22Rv1 (cell line): Measurements from ENCODE around the gene CYTIP.

Source experiments
- H3K27ac ChIP-seq: fragments of 450-650 bp; 2 replicates; pipeline ENCODE4 v1.5.1; 2017
- CTCF ChIP-seq: fragments of 450-650 bp; IDR thresholded peaks from 2 replicates; pipeline ENCODE4 v1.5.1; 2017; ENCODE audit warnings: mild to moderate bottlenecking
- ZFX ChIP-seq: fragments of 450-650 bp; IDR thresholded peaks from 2 replicates; pipeline ENCODE4 v1.6.1; 2017; ENCODE audit warnings: antibody characterized with exemption, borderline replicate concordance

The CYTIP gene

GRCh38 chr2:157471078-157471477, 27.2 kb upstream of the CYTIP start:
- no peak overlapping the region for H3K27ac ChIP-seq
- TF ChIP-seq CTCF (no peak), ZFX (no peak)

DNA sequence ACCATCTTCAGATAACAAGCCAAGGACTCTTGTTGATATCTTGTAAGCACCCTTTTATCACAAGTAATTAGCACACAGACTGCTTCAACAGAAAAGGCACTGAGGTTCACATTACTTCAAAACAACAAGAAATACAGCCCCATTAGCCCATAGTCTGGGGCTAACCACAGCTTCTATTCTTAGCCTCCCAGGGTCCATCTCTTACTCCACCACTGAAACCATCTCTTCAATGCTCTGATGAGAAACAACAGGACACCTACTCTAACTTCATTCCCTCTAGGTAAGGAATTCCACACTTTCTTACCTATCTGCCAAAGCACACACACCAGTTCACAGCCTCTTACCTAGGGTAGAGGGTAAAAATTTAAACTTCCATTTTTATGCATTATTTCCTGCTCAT, 26.4 kb upstream of the CYTIP start:
- TF ChIP-seq ZFX (no peak), CTCF (no peak)
- no peak overlapping the region for H3K27ac ChIP-seq

GRCh38 chr2:157469726-157470125, 25.8 kb upstream of the CYTIP start:
- H3K27ac ChIP-seq: no peak overlapping the region
- TF ChIP-seq CTCF (no peak), ZFX (no peak)

- no peak for TF ChIP-seq CTCF
- no peak for TF ChIP-seq ZFX
- no peak overlapping the region for H3K27ac ChIP-seq
Observed at GRCh38 chr2:157468931-157469708, 25.2 kb upstream of the CYTIP start.

GRCh38 chr2:157466764-157467163, 22.9 kb upstream of the CYTIP start:
- no peak overlapping the region for H3K27ac ChIP-seq
- TF ChIP-seq ZFX (no peak), CTCF (no peak)

DNA sequence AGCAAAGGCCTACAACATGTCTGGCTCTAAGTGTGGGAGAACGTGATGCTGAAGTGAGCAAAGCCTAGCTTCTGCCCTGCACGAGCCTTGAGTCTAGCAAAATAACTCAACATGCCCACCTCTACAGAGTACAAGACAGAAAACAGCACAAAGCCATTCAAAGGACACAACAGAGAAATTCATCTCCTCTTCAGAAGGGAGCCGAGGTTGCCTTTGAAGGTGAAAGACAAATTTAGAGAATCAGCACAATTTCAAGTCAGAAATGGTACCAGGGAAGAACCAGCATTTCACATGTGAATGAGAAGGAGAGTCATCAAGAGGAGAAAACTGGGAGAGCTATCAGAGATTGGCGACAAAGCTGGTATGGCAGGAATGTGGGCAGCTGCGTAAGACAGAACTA, 21.7 kb upstream of the CYTIP start:
- no peak for TF ChIP-seq ZFX
- H3K27ac ChIP-seq: no peak overlapping the region

GRCh38 chr2:157463002-157463401, 19.1 kb upstream of the CYTIP start:
- no peak overlapping the region for H3K27ac ChIP-seq
- no peak for TF ChIP-seq CTCF

DNA sequence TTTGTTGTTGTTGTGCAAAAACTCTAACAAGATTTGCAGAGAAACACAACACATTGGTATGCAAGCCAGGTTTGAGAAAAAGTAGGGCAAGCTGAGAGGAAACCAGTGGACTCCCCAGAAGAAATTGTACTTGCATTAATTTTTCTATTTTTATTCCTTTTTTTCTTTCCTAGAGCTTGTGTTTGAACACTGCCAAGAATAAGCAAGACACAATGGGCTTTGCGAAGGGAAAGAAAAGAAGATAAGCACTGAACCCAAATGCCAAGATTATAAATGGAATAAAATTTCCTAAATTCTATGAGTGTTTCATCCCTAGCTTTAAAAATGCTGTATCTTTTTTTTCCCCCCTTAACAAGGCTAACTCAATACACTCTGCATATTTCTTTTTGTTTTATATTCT, 17.0 kb upstream of the CYTIP start:
- no peak overlapping the region for H3K27ac ChIP-seq
- TF ChIP-seq ZFX: no peak
- TF ChIP-seq CTCF: no peak
